Progenitor cell of endocrine pancreas (in vitro differentiated cells): ENCODE results near the gene NEUROD4. TPM values are rescaled to one million over a fixed set of nuclear protein-coding genes. Genes with fewer than 3 reads are reported as not detected.

Source experiments
- DNase-seq: peaks from one replicate; pipeline ENCODE4 v3.0.0; 2021; ENCODE audit warnings: low spot score; ENCODE audit not compliant: unreplicated experiment
- H3K27ac Mint-ChIP-seq: 2 replicates; pipeline ENCODE4 v1.8.0; 2021; ENCODE audit warnings: mild to moderate bottlenecking, moderate library complexity, mixed read lengths
- H3K27me3 Mint-ChIP-seq: 2 replicates; pipeline ENCODE4 v1.8.0; 2021; ENCODE audit warnings: mixed read lengths
- H3K36me3 Mint-ChIP-seq: 2 replicates; pipeline ENCODE4 v1.8.0; 2022; ENCODE audit warnings: mixed read lengths; ENCODE audit not compliant: insufficient read depth
- H3K4me1 Mint-ChIP-seq: 2 replicates; pipeline ENCODE4 v1.8.0; 2021; ENCODE audit warnings: low read depth, mixed read lengths
- H3K4me3 Mint-ChIP-seq: 2 replicates; pipeline ENCODE4 v1.8.0; 2021; ENCODE audit warnings: low read depth, mild to moderate bottlenecking, moderate library complexity, mixed read lengths
- H3K9me3 Mint-ChIP-seq: 2 replicates; pipeline ENCODE4 v1.8.0; 2021; ENCODE audit warnings: low read depth, mixed read lengths
- CTCF ChIP-seq: fragments of 200-600 bp; sonication (generic); IDR thresholded peaks from one replicate; pipeline ENCODE4 v1.5.0; 2021; ENCODE audit warnings: antibody characterized with exemption, mild to moderate bottlenecking; ENCODE audit not compliant: unreplicated experiment
- long read RNA-seq: library from polyadenylated mRNA; unstranded; transcript quantifications from one replicate; pipeline ENCODE4 v2.0.0, GENCODE V29; 2020
- total RNA-seq: library from RNA; stranded (reverse); gene quantifications from 2 replicates; pipeline ENCODE4 v1.2.1, GENCODE V29; 2021

The NEUROD4 gene
- not detected in 2 replicates for total RNA-seq
- long read RNA-seq: 0 reads

DNA sequence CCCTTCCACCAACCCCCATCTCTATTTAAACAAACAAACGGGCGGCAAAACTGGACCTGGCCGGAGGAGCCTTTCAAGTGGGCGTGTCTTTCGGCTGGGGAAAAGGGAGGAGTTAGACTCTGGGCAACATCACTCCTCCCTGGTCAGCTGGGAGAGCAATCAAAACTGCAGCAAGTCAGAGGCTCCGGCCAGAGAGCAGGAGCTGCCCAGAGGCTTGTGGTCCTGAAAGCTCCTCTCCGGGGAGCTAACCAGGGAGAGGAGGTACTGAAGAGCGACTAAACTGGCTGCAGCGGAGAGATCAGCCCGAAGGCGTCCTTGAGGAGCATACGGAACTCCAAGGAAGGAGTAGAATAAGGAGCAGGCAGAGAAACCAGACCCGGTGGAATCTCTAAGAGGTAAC lies at the start of gene NEUROD4:
Gene NEUROD4 (plus strand): TSS at position 191 of the 400 bp plus-strand sequence. CDS start 6,466 bp downstream, outside the sequence.
- Mint-ChIP-seq H3K36me3 (no peaks in the 10 kb centered on the region), H3K4me1 (peaks cover 2% of the 10 kb centered on the region), H3K9me3 (no peaks in the 10 kb centered on the region), H3K27me3 (peaks cover 40% of the 10 kb centered on the region), H3K27ac (no peak within 1 kb of the TSS), H3K4me3 (no peak within 1 kb of the TSS)
- no peak for TF ChIP-seq CTCF
- DNase-seq: peak; percentile 75

DNA sequence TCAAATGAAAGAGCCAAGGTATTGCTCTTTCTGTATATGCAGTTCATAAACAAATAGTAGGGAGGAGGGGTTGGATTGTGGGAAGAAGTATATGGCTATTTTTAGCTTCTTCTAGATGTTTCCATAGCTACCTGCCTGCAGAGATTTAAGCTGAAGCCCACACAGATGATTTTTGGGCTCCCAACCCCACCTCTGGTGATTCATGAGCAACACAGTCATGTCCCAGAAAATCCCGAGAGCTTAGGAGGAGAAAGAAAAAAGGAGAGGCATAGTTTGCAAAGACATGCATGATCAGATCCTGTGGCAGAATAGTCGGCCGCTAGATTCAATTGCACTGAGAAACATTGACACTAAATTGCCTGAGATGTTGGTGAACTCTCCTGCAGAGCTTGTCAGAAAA lies 49.0 kb upstream of the NEUROD4 start:
- H3K9me3 Mint-ChIP-seq: no peaks in the 10 kb centered on the region

GRCh38 chr12:54973556-54973955 lies 46.2 kb upstream of the NEUROD4 start:
- Mint-ChIP-seq H3K4me1 (peaks cover 11% of the 10 kb centered on the region), H3K27me3 (peaks cover 6% of the 10 kb centered on the region), H3K4me3 (no peak overlapping the region), H3K9me3 (no peaks in the 10 kb centered on the region), H3K36me3 (no peaks in the 10 kb centered on the region), H3K27ac (no peak overlapping the region)
- no peak for TF ChIP-seq CTCF
- DNase-seq: no peak

More for the DNA sequence above, 49.0 kb upstream of the NEUROD4 start:
- H3K4me1 Mint-ChIP-seq: peaks cover 2% of the 10 kb centered on the region
- H3K27ac Mint-ChIP-seq: no peak overlapping the region
- no peak for TF ChIP-seq CTCF
- no peak for DNase-seq
- H3K4me3 Mint-ChIP-seq: no peak overlapping the region
- H3K27me3 Mint-ChIP-seq: peaks cover 6% of the 10 kb centered on the region
- H3K36me3 Mint-ChIP-seq: no peaks in the 10 kb centered on the region

GRCh38 chr12:54974279-54974678 lies 45.5 kb upstream of the NEUROD4 start:
- Mint-ChIP-seq H3K4me3 (no peak overlapping the region), H3K27me3 (peaks cover 6% of the 10 kb centered on the region), H3K4me1 (peaks cover 11% of the 10 kb centered on the region), H3K36me3 (no peaks in the 10 kb centered on the region), H3K27ac (no peak overlapping the region), H3K9me3 (no peaks in the 10 kb centered on the region)
- no peak for DNase-seq
- TF ChIP-seq CTCF: no peak

GRCh38 chr12:54975272-54975671 lies 44.5 kb upstream of the NEUROD4 start:
- no peak overlapping the region for H3K27ac Mint-ChIP-seq
- no peak overlapping the region for H3K4me3 Mint-ChIP-seq
- no peaks in the 10 kb centered on the region for H3K36me3 Mint-ChIP-seq
- peaks cover 6% of the 10 kb centered on the region for H3K27me3 Mint-ChIP-seq
- no peak for DNase-seq
- H3K4me1 Mint-ChIP-seq: peaks cover 11% of the 10 kb centered on the region
- H3K9me3 Mint-ChIP-seq: no peaks in the 10 kb centered on the region
- TF ChIP-seq CTCF: no peak
